MV-4-11 (cell line): ENCODE results near the gene SLC26A9.
A peak's percentile ranks its signal among the peaks of the same experiment; 100 is the strongest.
"Not testable (repeated sequence)": the region's sequence is repeated elsewhere in the genome, so short reads cannot be mapped to it uniquely, and the experiment has no call there.

Source experiments
- DNase-seq: peaks from one replicate; lab custom pipeline; 2025; lab: John Stamatoyannopoulos, UW

Gene SLC26A9

DNA sequence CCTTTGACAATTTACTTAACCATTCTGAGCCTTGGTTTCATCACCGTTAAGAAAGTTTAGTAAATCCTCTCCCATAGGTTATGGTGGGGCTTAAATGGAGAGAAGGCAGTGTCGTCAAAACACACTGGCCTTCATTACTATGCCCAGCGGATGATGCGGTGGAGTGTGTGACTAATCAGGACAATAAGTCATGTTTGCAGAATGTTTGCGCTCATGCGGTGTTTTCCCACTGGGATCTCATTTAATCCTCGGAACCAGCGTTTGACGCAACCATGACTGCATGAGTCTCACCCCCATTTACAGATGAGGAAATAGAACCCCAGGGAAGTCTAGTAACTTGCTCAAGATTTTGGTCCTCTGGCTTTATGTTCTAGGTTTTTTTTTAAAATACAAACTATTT, 17.5 kb downstream of the SLC26A9 start:
- peak; percentile 69 for DNase-seq

DNA sequence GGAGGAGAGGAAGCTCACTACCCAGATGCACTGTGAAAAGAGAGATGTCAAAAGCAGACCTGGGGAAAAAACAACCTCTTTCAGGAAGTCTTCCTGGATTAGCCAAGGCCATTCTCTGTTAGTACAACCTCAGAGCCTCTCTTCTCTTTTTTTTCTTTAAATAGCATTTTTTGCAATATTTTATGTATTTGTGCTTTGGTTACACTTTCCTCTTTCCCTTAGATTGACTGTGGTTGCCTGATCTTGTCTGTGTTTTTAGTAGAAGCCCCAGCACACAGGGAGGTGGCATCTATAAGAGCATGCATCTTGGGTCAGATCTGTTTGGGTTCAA, 18.8 kb downstream of the SLC26A9 start:
- DNase-seq = peak; percentile 68

DNA sequence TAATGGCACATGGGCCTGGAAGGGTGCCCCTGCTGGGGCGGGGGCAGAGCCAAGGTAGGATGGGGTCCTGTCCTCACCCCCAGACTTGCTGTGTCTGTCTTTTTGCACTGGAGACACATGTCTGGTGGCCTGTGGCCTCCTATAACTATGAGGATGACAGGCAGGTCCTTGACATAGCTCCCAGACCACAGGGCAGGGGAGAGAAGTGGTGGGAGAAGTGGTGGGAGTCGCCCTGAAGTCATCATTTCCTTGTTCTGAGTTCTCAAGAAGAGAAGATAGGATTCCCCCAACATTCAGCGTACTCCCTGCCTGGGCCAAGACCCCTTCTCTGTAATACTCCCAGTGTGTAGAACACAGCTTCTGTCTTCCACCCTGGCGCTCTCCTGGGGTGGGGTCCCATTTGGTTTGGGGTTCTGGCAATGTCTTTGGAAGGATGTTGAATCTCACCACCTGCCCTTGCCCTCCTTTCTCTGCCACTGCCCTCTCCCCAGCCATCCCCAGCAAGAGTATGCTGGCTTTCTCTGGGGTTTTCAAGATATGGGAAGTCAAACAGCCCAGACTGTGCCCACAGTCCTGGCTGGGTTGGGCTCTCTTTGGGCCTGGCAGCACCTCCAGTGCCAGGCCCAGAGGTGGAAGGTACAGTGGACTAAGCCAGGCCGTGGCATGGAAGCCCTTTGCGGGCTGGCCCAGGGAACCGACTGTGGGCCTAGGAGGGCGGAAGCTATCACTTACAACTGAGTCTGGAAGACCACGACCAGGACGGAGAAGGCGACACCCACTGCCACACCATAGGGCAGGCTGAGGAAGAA, 19.4 kb downstream of the SLC26A9 start:
- peak; percentile 23 for DNase-seq

DNA sequence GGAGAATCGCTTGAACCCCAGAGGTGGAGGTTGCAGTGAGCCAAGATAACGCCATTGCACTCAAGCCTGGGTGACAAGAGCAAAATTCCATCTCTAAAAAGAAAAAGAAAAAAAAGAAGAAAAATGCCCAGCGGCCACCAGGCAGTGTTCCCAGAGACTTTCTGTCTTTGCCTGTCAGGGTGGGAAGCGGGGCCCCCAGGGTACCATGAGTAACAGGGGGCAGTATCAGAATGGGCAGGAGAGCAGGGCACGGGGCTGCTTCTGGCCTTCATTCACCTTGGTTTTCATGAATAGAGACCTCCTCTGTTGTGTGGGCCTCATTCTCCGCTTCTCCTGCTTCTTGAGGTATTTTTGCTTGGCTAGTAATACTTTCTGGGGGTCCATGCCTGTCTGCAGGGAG, 20.4 kb downstream of the SLC26A9 start:
- no peak for DNase-seq

DNA sequence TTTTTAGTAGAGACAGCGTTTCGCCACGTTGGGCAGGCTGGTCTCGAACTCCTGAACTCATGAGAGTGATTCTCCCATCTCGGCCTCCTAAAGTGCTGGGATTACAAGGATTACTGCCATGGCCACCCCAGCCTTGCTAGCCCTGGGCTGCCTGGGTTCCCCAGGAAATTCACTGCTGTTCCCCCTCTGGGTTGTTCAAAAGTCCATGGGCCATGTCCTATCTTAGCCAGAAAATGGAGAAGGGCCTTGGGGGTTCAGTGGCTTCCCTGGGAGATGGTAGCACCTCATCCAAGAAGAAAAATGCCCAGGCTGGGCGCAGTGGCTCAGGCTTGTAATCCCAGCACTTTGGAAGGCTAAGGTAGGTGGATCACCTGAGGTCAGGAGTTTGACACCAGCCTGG, 20.9 kb downstream of the SLC26A9 start:
- no peak for DNase-seq

DNA sequence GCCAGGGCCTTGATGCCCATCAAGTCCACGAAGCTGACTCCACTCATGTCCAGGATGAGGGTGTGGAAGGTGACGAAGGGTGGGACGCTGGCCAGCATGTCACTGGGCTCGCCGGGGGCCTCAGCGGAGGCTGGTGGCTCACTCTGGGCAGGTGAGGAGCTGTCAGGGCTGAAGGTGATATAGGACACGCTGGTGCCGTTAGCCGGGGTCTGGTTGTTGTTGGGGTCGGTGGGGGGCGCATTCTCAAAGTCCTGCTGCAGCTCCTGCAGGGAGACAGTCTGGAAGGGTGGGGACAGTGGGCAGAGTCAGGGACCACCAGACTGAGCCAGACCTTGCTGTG, 21.7 kb downstream of the SLC26A9 start:
- no peak for DNase-seq

DNA sequence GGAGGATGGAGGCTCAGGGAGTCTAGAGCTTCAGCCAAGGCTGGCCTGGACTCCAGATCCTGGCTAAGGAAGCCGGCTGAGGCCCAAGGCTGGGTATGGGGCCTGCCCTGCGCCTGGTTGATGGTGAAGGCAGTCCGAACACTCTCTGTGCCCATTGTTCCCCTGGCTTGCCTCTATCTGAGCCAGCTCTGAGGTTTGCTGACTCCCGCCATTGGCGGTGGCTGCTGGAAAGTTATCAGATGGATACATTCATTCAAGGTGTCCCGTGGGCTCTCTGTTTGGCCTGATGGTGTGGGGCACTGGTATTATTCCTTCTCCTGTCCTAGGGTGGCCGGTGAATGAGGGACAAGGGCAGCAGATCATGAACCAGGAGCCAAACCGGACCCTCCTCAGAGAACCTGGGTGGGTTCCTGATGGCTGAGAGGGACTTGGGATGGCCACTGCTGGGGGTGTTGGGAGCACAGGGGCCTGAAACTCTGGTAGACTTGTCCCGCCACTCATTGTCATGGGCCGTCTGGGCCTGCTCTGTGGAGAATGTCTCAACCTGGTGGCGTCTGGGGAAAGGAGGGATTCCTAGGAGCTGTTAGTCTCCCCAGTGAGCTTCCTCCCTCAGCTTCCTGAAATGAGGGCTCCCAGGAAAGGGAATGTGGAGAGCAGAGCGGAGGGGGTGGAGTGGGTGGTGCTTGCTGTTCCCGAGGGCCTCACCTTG, 22.2 kb downstream of the SLC26A9 start:
- DNase-seq = no peak

DNA sequence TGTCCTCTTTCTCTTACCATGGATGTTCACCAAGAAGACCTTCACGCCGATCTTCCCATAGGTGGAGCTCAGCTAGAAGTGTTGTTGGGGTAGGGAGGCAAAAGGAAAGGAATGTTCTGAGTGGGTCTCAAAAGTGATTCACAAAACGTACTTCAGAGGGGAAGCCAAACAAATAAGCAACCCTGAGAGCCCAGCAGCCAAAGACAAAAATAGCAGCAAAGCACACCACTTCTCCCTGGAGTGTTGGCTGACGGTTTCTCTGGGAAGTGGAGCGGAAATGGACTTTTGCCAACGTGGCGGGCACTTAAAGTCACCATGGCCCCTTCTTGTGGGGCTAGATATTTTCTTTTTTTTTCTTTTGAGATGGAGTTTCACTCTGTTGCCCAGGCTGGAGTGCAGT, 23.1 kb downstream of the SLC26A9 start:
- peak; percentile 36 for DNase-seq

DNA sequence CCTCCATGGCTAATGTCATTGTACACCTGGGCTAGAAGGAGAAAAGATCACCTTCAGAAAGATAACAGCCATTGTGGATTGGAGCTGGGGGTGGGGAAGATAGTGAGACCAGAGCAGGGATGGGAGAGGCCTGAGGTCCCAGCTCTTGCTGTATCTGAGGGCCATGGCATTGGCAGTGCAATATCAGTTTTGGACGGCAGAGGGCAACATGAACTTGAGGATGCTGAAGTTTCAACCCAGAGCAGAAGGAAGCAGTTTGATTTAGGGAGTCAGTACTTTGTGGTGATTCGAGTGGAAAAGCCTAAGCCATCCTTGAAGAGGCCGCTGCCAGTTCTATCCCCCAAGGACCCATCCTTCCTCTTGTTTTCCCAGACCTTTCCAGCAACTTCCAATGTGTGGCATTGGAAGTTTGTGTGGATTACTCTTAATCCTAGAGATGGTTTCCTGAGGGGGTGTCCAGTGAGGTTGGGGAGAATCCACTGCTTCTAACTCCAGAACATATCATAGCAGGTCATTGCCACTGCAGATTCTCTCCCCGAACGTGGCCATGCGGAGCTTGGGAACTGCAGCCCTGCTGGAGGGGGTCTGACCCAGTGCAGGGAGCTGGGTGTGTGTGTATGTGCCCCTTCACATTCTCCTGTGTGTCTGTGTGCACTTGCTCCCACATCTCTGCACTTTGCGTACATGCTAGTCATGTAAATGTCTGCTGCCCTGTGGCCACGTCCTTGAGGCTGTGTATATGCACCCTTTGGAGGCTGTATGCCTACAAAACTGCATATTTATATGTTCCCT, 24.1 kb downstream of the SLC26A9 start:
- peak; percentile 67 for DNase-seq

DNA sequence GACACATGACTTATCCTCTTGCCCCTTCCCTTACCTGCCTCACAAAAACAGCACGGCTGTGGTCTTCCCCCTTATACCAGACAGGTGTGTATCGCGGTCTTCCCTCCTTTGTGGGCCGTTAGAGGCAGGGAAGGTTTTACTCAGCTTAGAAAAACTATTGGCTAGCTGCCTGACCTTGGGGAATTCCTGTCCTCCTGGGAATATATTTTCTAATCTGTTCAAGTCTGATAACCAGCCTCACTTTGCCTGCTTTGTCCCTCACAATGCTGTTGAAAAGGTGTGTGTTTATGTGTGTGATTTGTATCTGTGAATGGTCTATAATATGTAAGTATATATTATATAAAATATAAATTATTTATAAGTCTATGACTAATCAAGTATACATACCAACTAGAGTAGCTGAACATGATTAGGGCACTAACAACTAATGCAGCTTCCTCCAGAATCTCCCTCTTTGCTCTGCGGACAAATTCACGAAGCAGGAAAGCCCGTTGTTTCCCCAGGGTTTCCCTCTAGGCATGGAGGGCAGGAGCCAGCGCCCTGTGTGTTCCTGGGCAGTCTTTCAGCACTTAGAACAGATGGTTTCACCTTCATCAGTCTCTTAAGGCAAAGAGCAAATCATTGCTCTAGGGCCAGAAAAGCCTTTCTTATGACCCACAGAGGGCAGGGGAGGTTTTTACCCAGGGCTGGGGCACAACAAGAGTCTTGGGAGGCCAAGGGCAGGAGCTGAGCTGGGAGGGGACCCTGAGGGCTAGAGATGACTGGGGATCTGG, 25.6 kb downstream of the SLC26A9 start:
- no peak for DNase-seq

DNA sequence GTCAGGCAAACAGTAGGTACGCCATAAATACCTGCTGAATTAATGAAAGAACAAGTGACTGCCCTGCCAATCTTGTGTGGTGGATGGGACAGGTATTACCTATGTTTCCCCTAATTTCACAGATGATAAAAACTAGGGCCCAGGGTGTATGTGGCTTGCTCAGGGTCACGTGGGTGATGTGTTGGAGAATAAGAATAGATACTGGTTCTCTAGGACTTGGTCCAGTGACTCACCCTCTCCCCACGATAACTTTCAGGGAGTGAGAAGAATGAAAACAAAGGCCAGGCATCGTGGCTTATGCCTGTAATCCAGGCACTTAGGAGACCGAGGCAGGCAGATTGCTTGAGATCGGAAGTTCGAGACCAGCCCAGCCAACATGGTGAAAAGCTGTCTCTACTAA, 26.7 kb downstream of the SLC26A9 start:
- no peak for DNase-seq

DNA sequence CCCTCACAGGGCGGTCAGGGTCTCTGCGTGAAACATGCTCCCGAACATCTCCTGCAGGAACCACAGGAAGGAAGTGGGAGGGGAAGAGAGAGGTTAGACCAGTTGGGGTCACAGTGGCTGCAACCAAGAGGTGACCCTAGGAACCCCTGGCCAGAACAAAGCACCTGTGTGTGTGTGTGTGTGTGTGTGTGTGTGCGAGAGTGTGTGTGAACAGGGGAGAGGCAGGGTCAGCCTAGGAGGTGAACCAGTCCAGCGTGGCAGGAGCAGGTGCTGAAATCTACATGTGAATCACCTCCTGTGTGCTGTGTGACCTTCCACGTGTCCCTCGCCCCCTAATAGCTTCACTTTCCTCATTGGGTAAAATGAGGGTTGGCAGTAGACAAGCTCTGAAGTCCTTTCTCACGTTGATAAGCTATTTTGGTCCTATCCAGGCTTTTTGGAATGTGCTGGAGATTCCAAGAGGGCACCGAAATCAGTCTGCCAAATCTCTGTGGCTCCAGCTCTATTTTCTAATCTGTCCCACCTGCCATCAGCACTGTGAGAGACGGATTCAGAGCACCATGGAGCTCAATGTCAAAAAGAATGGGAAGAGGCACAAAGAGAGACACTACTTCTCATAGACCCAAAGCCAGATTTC, 27.8 kb downstream of the SLC26A9 start:
- DNase-seq = no peak

DNA sequence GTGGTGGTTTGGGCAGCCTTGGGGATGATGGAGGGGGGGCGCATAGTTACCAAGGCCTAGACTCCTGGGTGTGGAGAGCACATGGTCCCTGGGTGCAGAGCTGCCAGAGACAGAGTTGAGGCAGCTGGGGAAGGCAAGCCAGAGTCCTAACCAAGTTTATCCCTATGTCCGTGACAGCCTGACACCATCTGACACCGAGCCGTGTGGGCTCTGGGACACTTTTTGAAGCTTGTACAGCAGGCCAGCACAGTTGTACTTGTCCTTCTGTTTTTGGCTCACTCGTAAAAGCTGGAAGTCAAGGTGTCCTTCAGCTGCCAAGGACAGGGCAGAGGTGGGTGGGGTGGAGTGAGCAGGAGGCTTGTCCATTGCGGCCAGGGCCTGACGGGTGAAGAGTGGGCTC, 28.5 kb downstream of the SLC26A9 start:
- DNase-seq = no peak

DNA sequence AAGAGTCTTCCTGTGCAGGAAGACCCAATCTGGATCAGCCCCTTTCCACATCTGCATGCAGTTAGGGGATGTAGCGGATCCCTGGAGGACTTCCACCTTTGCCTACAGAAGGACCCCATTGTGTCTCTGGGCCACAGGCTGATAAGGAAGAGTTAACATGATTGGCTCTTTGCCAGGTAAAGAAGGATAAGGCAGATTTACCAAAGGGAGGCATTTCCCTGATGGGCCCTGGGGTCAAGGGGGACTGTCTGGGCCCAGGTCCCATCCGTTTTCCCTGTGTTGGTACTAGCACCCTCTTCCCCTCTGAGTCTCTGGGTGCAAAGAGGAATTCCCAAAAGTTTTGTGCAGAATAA, 29.1 kb downstream of the SLC26A9 start:
- no peak for DNase-seq

DNA sequence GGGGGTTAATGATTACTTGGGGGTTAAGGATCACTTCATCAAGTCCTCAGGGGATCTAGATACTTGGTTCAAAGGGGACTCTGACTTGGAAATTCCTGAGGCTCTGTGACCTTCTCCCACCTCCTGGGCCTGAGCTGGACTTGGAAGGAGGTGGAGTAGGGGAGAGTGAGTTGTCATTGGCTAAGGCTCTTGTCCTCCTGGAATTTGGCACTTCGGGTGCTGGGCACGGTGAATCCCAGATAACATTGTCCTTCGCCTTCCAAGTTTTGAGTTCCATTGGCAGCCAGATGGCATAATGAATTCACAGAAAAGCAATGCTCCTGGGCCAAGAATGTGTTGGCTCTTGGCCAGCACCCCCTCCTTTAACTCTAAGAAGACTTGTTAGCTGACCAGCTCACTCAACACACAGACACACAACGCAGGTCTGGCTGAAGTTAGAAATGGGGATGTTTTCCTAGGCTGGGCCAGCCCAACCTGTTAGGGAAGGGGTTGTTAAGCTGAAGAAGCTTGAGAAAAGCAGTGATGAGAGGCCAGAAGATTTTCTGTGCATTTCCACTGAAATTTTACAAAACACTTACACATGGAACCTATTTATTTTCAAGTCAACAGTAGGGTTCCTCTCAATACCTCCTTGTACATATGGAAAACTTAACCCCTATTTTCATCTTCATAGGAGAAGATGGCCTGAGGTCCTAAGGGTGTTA, 29.7 kb downstream of the SLC26A9 start:
- no peak for DNase-seq

DNA sequence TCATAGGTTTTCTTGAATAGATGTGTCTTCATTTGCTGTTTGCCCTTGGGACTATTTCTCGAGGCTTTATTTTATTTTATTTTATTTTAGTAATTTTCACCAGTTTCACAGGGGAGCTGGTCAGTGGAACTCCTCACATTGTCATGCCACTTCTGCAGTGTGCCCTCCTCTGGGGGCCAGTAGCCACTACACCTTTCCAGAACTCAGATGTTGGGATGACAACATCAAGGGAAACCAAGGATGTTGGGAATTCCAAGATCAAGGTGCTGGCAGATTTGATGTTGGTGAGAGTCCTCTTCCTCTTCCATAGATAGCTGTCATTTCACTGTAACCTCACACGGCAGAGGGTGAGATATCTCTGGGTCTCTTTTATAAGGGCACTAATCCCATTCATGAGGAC, 35.5 kb downstream of the SLC26A9 start:
- no peak for DNase-seq

DNA sequence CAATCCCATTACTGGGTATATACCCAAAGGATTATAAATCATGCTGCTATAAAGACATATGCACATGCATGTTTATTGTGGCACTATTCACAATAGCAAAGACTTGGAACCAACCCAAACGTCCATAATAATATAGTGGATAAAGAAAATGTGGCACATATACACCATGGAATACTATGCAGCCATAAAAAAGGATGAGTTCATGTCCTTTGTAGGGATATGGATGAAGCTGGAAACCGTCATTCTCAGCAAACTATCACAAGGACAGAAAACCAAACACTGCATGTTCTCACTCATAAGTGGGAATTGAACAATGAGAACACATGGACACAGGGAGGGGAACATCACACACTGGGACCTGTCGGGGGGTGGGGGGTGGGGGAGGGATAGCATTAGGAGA, 38.2 kb downstream of the SLC26A9 start:
- DNase-seq = not testable (repeated sequence)

DNA sequence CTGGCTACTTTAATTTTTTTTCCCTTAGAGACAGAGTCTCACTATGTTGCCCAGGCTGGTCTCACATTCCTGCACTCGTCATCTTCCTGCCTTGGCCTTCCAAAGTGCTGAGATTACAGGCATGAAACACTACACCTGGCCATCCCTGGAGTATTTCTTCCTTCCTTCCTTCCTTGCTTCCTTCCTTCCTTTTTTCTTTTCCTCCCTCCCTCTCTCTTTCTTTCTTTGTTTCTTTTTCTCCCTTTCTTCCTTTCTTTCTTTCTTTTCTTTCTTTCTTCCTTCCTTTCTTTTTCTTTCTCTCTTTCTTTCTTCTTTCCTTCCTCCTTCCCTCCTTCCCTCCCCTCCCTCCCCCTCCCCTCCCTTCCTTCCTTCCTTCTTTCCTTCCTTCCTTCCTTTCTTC, 46.9 kb downstream of the SLC26A9 start:
- no peak for DNase-seq

DNA sequence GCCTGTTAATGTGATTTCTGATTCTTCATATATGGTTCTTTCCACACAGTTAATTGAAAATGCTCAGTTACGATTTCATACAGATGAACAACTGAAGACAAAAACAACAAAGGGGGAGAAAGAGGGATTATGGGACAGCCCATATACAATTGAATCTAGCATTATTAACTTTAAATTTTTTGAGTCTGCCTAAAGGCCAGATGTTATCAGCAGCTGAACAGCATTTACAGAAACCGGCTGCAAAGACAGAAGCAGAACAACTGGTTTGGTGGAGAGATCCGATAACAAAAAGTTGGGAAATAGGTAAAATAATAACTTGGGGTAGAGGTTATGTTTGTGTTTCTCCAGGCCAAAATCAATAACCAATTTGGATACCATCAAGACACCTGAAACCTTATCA, 49.1 kb downstream of the SLC26A9 start:
- DNase-seq = not testable (repeated sequence)

DNA sequence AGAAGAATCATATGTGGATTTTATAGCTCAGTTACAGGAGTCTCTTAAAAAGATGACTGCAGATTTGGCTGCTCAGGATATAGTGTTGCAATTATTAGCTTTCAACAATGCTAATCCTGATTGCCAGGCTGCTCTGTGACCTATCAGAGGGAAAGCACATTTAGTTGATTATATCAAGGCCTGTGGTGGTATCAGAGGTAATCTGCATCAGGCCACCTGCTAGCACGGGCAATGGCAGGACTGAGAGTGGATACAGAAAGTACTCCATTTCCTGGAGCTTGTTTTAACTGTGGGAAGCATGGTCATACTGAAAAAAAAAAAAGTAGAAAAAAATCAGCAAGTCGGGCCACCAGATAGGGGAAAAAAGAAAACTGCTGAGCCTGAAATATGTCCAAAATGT, 51.1 kb downstream of the SLC26A9 start:
- not testable (repeated sequence) for DNase-seq

DNA sequence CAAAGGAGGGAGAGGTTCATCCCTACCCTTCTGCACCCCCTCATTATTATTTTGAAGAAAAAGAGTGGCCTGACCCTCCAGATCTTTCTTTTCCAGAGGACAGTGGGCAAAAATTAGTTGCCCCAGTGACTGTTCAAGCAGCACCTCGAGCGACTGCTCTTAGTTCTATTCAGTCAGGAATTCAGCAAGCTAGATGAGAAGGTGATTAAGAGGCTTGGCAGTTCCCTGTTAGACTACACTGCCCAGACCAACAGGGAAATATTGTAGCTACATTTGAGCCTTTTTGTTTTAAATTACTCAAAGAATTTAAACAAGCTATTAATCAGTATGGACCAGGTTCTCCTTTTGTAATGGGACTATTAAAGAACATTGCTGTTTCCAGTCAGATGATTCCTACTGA, 51.8 kb downstream of the SLC26A9 start:
- not testable (repeated sequence) for DNase-seq
